Measurements from ENCODE around the gene VSX1.

Gene VSX1

GRCh38 chr20:25085756-25086495 is 4.0 kb upstream of the VSX1 start:
- DNase-seq = no peak

- DNase-seq = no peak
These were observed 2.8 kb upstream of the VSX1 start for GRCh38 chr20:25084626-25085187.

GRCh38 chr20:25083773-25084625 is 2.1 kb upstream of the VSX1 start:
- DNase-seq = no peak

- DNase-seq = no peak
These were observed 1.3 kb upstream of the VSX1 start for GRCh38 chr20:25083141-25083772.

- DNase-seq = no peak
These were observed 545 bp upstream of the VSX1 start for GRCh38 chr20:25082498-25082873.

- DNase-seq = peak; percentile 71
These were observed 744 bp downstream of the VSX1 start for GRCh38 chr20:25081065-25081729.

- DNase-seq = no peak
These were observed 2.8 kb downstream of the VSX1 start for GRCh38 chr20:25079171-25079570.

- no peak for DNase-seq
These were observed 3.3 kb downstream of the VSX1 start for GRCh38 chr20:25078662-25079061.

GRCh38 chr20:25077610-25078169 is 4.3 kb downstream of the VSX1 start:
- no peak for DNase-seq

GRCh38 chr20:25076731-25077609 is 5.0 kb downstream of the VSX1 start:
- DNase-seq = no peak

- DNase-seq = no peak
These were observed 5.7 kb downstream of the VSX1 start for GRCh38 chr20:25076201-25076600.

- DNase-seq = no peak
These were observed 8.4 kb downstream of the VSX1 start for GRCh38 chr20:25073544-25073943.

- no peak for DNase-seq
These were observed 9.6 kb downstream of the VSX1 start for GRCh38 chr20:25072226-25072811.

GRCh38 chr20:25071734-25072133 is 10.2 kb downstream of the VSX1 start:
- DNase-seq = no peak

GRCh38 chr20:25070821-25071473 is 11.0 kb downstream of the VSX1 start:
- no peak for DNase-seq

- DNase-seq = peak; percentile 21
These were observed 14.6 kb downstream of the VSX1 start for GRCh38 chr20:25067102-25067987.

GRCh38 chr20:25066386-25066785 is 15.6 kb downstream of the VSX1 start:
- peak; percentile 38 for DNase-seq

GRCh38 chr20:25065625-25066338 is 16.2 kb downstream of the VSX1 start:
- peak; percentile 86 for DNase-seq

Measured in activated effector memory CD4-positive, alpha-beta T cell treated with anti-CD3 and anti-CD28 coated beads, Interleukin-2, amount 50 U/mL, for 16 hours (primary cell).